Hepatocyte (in vitro differentiated cells): ENCODE measurements around the gene ACTL10.

Experiments
- EZH2 ChIP-seq: fragments of 200-600 bp; sonication (generic); IDR thresholded peaks from 2 replicates; pipeline ENCODE4 v1.6.1; 2016; ENCODE audit warnings: antibody characterized with exemption, mild to moderate bottlenecking, borderline replicate concordance
- EZH2phosphoT487 ChIP-seq: fragments of 200-600 bp; sonication (generic); IDR thresholded peaks from one replicate; pipeline ENCODE4 v1.6.1; 2018; ENCODE audit warnings: antibody characterized with exemption, mild to moderate bottlenecking, low read depth, moderate library complexity; ENCODE audit not compliant: unreplicated experiment, severe bottlenecking
- TF ChIP-seq, protein P1 (sequence below): fragments of 200-600 bp; sonication (generic); IDR thresholded peaks from 2 replicates; pipeline ENCODE4 v1.5.1; 2016; ENCODE audit warnings: antibody characterized with exemption, mild to moderate bottlenecking; ENCODE audit not compliant: poor library complexity

DNA sequence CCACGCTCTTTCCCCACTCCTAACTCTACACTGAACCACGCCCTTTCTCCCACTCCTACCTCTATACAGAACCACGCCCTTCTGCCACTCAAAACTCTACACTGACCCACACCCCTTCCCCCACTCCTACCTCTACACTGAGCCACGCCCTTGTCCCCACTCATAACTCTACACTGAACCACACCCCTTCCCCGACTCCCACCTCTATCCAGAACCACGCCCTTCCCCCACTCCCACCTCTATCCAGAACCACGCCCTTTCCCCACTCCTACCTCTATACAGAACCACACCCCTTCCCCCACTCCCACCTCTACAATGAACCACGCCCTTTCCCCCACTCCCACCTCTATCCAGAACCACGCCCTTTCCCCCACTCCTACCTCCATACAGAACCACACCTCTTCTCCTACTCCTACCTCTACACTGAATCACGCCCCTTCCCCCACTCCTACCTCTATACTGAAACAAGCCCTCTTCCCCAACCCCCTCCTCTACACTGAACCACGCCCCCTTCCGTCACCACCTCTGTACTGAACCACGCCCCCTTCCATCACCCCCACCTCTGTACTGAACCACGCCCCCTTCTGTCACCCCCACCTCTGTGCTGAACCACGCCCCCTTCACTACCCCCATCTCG is 43.3 kb downstream of the ACTL10 start:
- TF ChIP-seq, protein P1, sequence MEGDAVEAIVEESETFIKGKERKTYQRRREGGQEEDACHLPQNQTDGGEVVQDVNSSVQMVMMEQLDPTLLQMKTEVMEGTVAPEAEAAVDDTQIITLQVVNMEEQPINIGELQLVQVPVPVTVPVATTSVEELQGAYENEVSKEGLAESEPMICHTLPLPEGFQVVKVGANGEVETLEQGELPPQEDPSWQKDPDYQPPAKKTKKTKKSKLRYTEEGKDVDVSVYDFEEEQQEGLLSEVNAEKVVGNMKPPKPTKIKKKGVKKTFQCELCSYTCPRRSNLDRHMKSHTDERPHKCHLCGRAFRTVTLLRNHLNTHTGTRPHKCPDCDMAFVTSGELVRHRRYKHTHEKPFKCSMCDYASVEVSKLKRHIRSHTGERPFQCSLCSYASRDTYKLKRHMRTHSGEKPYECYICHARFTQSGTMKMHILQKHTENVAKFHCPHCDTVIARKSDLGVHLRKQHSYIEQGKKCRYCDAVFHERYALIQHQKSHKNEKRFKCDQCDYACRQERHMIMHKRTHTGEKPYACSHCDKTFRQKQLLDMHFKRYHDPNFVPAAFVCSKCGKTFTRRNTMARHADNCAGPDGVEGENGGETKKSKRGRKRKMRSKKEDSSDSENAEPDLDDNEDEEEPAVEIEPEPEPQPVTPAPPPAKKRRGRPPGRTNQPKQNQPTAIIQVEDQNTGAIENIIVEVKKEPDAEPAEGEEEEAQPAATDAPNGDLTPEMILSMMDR = no peak
- TF ChIP-seq EZH2phosphoT487 = no peak
- no peak for TF ChIP-seq EZH2
